MCF 10A (cell line): ENCODE measurements around the gene SST. TPM values are rescaled to one million over a fixed set of nuclear protein-coding genes. Genes with fewer than 3 reads are reported as not detected.

Source experiments
- BruUV-seq: library from RNA; stranded (reverse); fragments of 400-500 nt; replicated peaks from 2 replicates; lab custom pipeline; 2021; lab: Mats Ljungman, UMichigan
- CTCF ChIA-PET: fragments of 300-600 bp; sonication (Branson Sonifier 250); formaldehyde crosslinking; extraction: SDS; loops from one replicate; lab custom pipeline; 2021; ENCODE audit warnings: antibody characterized with exemption, inconsistent platforms; lab: Yijun Ruan, JAX
- POLR2A ChIA-PET: fragments of 300-600, 350-650 bp; sonication (Branson Sonifier 250); formaldehyde crosslinking; extraction: SDS; loops from one replicate; lab custom pipeline; 2020; ENCODE audit warnings: antibody characterized with exemption, inconsistent platforms; lab: Yijun Ruan, JAX
- DNase-seq: peaks from one replicate; pipeline ENCODE4 v3.0.0-alpha.2; 2018; ENCODE audit not compliant: unreplicated experiment
- H3K27ac Mint-ChIP-seq: one replicate; pipeline ENCODE4 v1.8.0; 2022; ENCODE audit warnings: mild to moderate bottlenecking, low read depth, mixed read lengths; ENCODE audit not compliant: unreplicated experiment
- H3K27me3 Mint-ChIP-seq: one replicate; pipeline ENCODE4 v1.8.0; 2022; ENCODE audit warnings: mixed read lengths; ENCODE audit not compliant: insufficient read depth, unreplicated experiment
- H3K36me3 Mint-ChIP-seq: one replicate; pipeline ENCODE4 v1.8.0; 2022; ENCODE audit warnings: mild to moderate bottlenecking, moderate library complexity, mixed read lengths; ENCODE audit not compliant: insufficient read depth, unreplicated experiment
- H3K4me1 Mint-ChIP-seq: one replicate; pipeline ENCODE4 v1.8.0; 2022; ENCODE audit warnings: mixed read lengths; ENCODE audit not compliant: insufficient read depth, unreplicated experiment
- H3K4me3 Mint-ChIP-seq: one replicate; pipeline ENCODE4 v1.8.0; 2022; ENCODE audit warnings: mild to moderate bottlenecking, moderate library complexity, mixed read lengths; ENCODE audit not compliant: unreplicated experiment
- H3K9me3 Mint-ChIP-seq: one replicate; pipeline ENCODE4 v1.8.0; 2022; ENCODE audit warnings: mixed read lengths; ENCODE audit not compliant: unreplicated experiment
- CTCF ChIP-seq: fragments of 200-600 bp; IDR thresholded peaks from one replicate; pipeline ENCODE4 v1.8.0; 2022; ENCODE audit warnings: antibody characterized with exemption, mild to moderate bottlenecking; ENCODE audit not compliant: unreplicated experiment
- intact Hi-C: fragments of 100-400 bp; cut with micrococcal nuclease; formaldehyde crosslinking; loops from 2 replicates; pipeline ENCODE4 v1.14.1; 2022
- total RNA-seq: library from RNA; stranded (reverse); gene quantifications from 2 replicates; pipeline ENCODE4 v1.2.3, GENCODE V29; 2022

The SST gene
- total RNA-seq, 1 experiment from 2014 or later, result not detected

- H3K27me3 Mint-ChIP-seq, result no peaks in the 10 kb centered on the region
- no peaks in the 10 kb centered on the region for H3K9me3 Mint-ChIP-seq
- no peak for TF ChIP-seq CTCF
- ChIA-PET POLR2A (interaction anchor here (1.1 kb wide), 1 partner anchor 498 kb away, joined by 3 read pairs; no protein-coding TSS in a partner anchor), CTCF (interaction anchor here (1.1 to 9.0 kb wide), 4 partner anchors 10 to 1239 kb away, joined by 3 to 92 read pairs (median 28); no protein-coding TSS in a partner anchor)
- H3K4me1 Mint-ChIP-seq, result peaks cover 6% of the 10 kb centered on the region
- BruUV-seq, result no TSS peak
- DNase-seq, result no peak
- H3K27ac Mint-ChIP-seq, result no peak overlapping the region
- no peak overlapping the region for H3K4me3 Mint-ChIP-seq
- peaks cover 34% of the 10 kb centered on the region for H3K36me3 Mint-ChIP-seq
- intact Hi-C loops, result no loop called here
Measured at GRCh38 chr3:187717572-187717971, 47.4 kb upstream of the SST start.

DNA sequence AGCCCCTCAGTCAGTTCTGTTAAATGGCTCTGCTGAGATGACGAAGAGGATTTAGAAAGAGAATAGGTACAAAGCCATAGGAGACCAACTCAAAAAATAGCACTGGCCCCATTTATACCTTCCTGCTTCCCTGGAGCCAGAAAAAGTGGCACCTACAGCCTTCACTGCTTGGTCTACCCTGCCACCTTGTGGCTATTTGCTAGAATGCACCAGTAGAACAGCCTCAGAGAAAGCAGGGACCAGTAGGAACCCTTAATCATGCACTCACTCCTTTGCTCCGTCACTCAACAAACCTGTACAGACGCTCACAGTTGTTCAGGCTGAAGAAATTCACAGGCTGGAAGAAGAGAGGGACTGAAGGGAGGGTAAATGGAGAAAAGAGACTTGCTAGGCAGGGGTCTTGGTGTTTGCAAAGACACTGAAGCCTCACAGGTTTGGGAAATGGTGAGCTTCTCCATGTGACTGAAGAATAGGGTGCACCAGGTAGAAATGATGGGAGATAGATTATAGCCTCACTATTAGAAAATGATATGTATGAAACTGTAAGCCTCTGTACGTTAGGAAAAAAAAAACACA lies 44.3 kb upstream of the SST start:
- H3K27ac Mint-ChIP-seq, result no peak overlapping the region
- ChIA-PET CTCF (interaction anchor here (0.6 to 9.0 kb wide), 28 partner anchors 8 to 1275 kb away, joined by 3 to 92 read pairs (median 4); partner anchors contain the start of gene RTP2), POLR2A (no interaction called here)
- no TSS peak for BruUV-seq
- peaks cover 6% of the 10 kb centered on the region for H3K36me3 Mint-ChIP-seq
- H3K27me3 Mint-ChIP-seq, result no peaks in the 10 kb centered on the region
- H3K4me1 Mint-ChIP-seq, result peaks cover 6% of the 10 kb centered on the region
- intact Hi-C loops, result loop anchor here (1.0 to 5.0 kb wide), 5 partner anchors 30 to 1457 kb away; no protein-coding TSS in a partner anchor
- no peaks in the 10 kb centered on the region for H3K9me3 Mint-ChIP-seq
- peak; percentile 84 for DNase-seq
- H3K4me3 Mint-ChIP-seq, result no peak overlapping the region
- TF ChIP-seq CTCF, result peak; percentile 89

GRCh38 chr3:187713504-187713903 lies 43.3 kb upstream of the SST start:
- H3K36me3 Mint-ChIP-seq, result peaks cover 6% of the 10 kb centered on the region
- H3K4me1 Mint-ChIP-seq, result peaks cover 6% of the 10 kb centered on the region
- POLR2A ChIA-PET, result no interaction called here
- no peak overlapping the region for H3K27ac Mint-ChIP-seq
- peak; percentile 30 for DNase-seq
- BruUV-seq, result no TSS peak
- H3K4me3 Mint-ChIP-seq, result no peak overlapping the region
- no peaks in the 10 kb centered on the region for H3K27me3 Mint-ChIP-seq
- CTCF ChIA-PET, result interaction anchor here (0.6 to 9.0 kb wide), 17 partner anchors 9 to 864 kb away, joined by 3 to 92 read pairs (median 4); partner anchors contain the start of gene RTP2
- no peak for TF ChIP-seq CTCF
- H3K9me3 Mint-ChIP-seq, result no peaks in the 10 kb centered on the region
- intact Hi-C loops, result loop anchor here (5.0 kb wide), 1 partner anchor 1456 kb away; no protein-coding TSS in a partner anchor

- ChIA-PET POLR2A (no interaction called here), CTCF (interaction anchor here (0.6 to 1.1 kb wide), 2 partner anchors 390 to 544 kb away, joined by 3 to 5 read pairs; no protein-coding TSS in a partner anchor)
- Mint-ChIP-seq H3K36me3 (no peaks in the 10 kb centered on the region), H3K4me3 (no peak overlapping the region), H3K4me1 (peaks cover 2% of the 10 kb centered on the region), H3K27me3 (no peaks in the 10 kb centered on the region), H3K27ac (no peak overlapping the region), H3K9me3 (no peaks in the 10 kb centered on the region)
- intact Hi-C loops, result no loop called here
- no peak for TF ChIP-seq CTCF
- BruUV-seq, result no TSS peak
- DNase-seq, result no peak
Measured at GRCh38 chr3:187709155-187709554, 39.0 kb upstream of the SST start.
